Adrenal gland (tissue), 5 donors: Measurements from ENCODE around the gene EOGT.

Source experiments
- CTCF ChIP-seq, 6 experiments: fragments of 450-650 bp in 4 of 6; fragments of 200-600 bp in 2 of 6; sonication (generic) in 1 of 6; IDR thresholded peaks; 1 replicate in 5 of 6; 2 replicates in 1 of 6; pipeline versions ENCODE4 v1.5.1 to v1.8.0; 2016 to 2021; ENCODE audit warnings: antibody characterized with exemption in 6 of 6, mild to moderate bottlenecking in 2 of 6, moderate library complexity in 1 of 6
- POLR2A ChIP-seq, 2 donors: fragments of 450-650 bp; IDR thresholded peaks; one replicate each; pipeline ENCODE4 v1.6.1; 2017; ENCODE audit warnings: antibody characterized with exemption in 2 of 2, mild to moderate bottlenecking in 2 of 2, moderate library complexity in 1 of 2
- donor health status: DM: no; HTN: no; CAD: no.

- no peak for TF ChIP-seq CTCF (IDR thresholded peaks at IDR 0.05)
- TF ChIP-seq POLR2A (IDR thresholded peaks at IDR 0.05) = no peak
These were observed 45.4 kb upstream of the EOGT start for GRCh38 chr3:69058947-69059224.
